OCI-LY7 (cell line): ENCODE data around the gene PCGF5.

Source experiments
- EZH2phosphoT487 ChIP-seq: fragments of 200-600 bp; sonication (generic); IDR thresholded peaks from 2 replicates; pipeline ENCODE4 v1.6.1; 2018; ENCODE audit warnings: low read depth, borderline replicate concordance, mild to moderate bottlenecking, mixed run types, antibody characterized with exemption, low read length, moderate library complexity, mixed read lengths
- TF ChIP-seq, protein P1 (sequence below): fragments of 200-600 bp; sonication (generic); conservative IDR thresholded peaks from 2 replicates; pipeline ENCODE4 v1.5.1; 2014; ENCODE audit warnings: mild to moderate bottlenecking, antibody characterized with exemption, low read length, moderate library complexity, mixed read lengths

- TF ChIP-seq, protein P1, sequence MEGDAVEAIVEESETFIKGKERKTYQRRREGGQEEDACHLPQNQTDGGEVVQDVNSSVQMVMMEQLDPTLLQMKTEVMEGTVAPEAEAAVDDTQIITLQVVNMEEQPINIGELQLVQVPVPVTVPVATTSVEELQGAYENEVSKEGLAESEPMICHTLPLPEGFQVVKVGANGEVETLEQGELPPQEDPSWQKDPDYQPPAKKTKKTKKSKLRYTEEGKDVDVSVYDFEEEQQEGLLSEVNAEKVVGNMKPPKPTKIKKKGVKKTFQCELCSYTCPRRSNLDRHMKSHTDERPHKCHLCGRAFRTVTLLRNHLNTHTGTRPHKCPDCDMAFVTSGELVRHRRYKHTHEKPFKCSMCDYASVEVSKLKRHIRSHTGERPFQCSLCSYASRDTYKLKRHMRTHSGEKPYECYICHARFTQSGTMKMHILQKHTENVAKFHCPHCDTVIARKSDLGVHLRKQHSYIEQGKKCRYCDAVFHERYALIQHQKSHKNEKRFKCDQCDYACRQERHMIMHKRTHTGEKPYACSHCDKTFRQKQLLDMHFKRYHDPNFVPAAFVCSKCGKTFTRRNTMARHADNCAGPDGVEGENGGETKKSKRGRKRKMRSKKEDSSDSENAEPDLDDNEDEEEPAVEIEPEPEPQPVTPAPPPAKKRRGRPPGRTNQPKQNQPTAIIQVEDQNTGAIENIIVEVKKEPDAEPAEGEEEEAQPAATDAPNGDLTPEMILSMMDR: no peak
- TF ChIP-seq EZH2phosphoT487: no peak
Measured at GRCh38 chr10:91290607-91291006, 70.1 kb downstream of the PCGF5 start.
